ENCODE results near the gene SSH2.

Gene SSH2

GRCh38 chr17:29583324-29584248 lies 346.4 kb downstream of the SSH2 start:
- DNase-seq = peak in 1 of 3 experiments; percentile 7

- no peak for DNase-seq
Measured at GRCh38 chr17:29582772-29583171, 347.3 kb downstream of the SSH2 start.

- no peak for DNase-seq
Measured at GRCh38 chr17:29582254-29582765, 347.7 kb downstream of the SSH2 start.

- DNase-seq = peak in 2 of 3 experiments; percentile 62 to 83
Measured at GRCh38 chr17:29581583-29582253, 348.3 kb downstream of the SSH2 start.

GRCh38 chr17:29579866-29580771 lies 349.9 kb downstream of the SSH2 start:
- DNase-seq = peak; percentile 61 to 84 (median 71)

GRCh38 chr17:29578626-29579485 lies 351.2 kb downstream of the SSH2 start:
- no peak for DNase-seq

GRCh38 chr17:29577385-29578211 lies 352.4 kb downstream of the SSH2 start:
- no peak for DNase-seq

GRCh38 chr17:29577001-29577370 lies 353.0 kb downstream of the SSH2 start:
- DNase-seq = no peak

- no peak for DNase-seq
Measured at GRCh38 chr17:29576214-29577000, 353.6 kb downstream of the SSH2 start.
